NOMO-1 (cell line): ENCODE measurements around the gene C2orf76.

Experiments
- DNase-seq, 2 experiments: peaks; one replicate each; lab custom pipeline; 2025; ENCODE audit not compliant: unreplicated experiment in 2 of 2; lab: John Stamatoyannopoulos, UW

Gene C2orf76

DNA sequence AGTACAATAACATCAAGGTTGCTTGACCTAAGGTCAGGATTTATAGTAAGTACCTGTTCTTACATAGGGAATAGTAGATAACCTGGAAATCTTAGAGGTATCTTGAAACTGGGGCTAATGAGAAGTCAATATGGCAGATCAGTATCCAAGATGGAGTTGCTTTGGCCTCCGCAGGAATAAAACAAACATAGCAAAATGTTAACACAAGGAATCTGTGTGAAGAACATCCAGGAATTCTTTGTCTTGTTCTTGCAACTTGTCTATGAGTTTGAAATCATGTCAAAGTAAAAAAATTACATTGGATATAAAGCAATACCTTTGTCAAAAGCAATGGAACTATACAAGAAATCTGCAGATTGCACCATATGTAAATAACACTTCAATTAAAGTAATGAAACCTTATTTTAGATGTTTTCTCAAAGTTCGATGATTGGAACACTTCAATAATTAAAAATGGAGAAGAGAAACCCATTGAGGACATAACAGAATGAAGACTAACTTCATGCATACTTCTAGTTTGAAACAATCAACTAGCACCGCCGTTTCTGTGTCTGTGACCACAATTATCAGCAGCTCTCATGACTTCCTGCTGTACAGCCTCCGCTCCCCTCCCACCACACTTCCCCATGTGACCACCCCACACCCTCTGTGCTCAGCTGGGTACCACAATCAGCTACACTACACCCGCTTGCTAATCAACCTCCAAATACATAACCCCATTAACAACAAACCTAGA, 27.6 kb downstream of the C2orf76 start:
- peak; percentile 67 to 69 for DNase-seq

DNA sequence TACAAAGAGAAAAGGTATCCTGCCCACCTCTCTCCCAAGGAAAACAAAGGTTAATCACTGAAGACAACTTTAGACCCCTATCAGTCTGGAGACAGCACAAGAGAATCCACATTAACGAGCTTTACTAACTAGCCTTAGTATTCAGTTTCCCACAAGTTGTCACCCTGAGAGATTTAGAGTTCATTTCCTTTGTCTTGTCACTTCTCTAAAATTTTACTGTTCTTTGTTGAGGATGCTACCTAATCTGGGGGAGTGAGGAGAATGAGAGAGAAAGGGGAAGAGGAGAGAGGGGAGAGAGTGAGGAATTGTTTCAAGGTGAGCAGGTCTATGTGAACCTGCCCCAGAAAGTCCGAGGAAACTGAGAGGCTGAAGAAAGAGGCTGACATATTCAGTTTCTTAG, 28.4 kb downstream of the C2orf76 start:
- peak; percentile 36 to 65 for DNase-seq

DNA sequence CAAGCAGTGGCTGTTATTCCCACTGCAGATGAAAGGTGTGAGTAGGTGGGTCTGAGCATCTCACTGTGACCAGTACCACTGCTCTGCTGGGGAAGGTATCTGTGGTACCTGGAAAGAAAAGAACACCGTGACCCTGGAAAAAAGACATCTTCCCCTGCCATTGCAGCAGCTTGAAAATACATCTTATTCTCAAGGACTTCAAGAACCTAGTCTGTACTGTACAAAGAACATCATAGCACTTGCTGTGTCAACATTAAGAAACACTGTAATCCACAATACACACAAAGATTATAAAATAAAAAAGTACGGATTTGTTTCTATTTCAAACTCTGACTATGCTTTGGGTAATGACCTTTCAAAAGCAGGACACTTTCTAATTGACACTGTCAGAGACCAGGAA, 28.9 kb downstream of the C2orf76 start:
- DNase-seq: no peak

DNA sequence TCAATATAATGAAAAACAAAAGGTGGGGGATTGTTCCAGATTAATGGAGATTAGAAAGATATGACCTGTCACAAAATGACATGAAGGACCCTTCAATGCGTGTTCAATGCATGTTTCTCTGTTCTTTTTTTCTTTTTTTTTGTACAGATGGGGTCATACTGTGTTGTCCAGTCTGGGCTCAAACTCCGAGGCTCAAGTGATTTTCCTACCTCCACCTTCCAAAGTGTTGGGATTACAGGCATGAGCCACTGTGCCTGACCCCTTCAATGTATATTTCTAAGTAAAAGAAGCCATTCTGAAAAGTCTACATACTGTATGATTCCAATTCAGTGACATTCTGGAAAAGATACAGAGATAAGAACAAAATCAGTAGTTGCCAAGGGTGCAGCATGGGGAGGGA, 32.8 kb downstream of the C2orf76 start:
- DNase-seq: no peak

DNA sequence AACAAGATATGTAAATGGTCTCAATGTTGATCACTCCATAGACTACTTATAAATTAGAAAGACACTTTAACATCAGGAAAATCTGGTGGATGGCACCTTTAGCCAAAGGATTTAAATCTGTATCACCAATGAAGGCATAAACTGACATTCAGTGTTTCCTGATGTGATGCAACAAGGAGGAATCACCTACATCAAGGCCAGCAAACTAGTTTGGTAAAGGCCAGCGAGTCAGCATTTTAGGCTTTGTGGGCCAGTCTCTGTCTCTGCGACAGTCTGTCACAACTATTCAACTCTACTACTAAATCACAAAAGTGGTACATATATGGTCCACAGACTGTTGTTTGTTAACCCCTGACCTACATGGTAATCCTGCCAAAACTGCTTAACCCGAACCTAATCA, 33.3 kb downstream of the C2orf76 start:
- peak; percentile 10 to 24 for DNase-seq

GRCh38 chr2:119332953-119333352, 33.7 kb downstream of the C2orf76 start:
- DNase-seq: no peak

DNA sequence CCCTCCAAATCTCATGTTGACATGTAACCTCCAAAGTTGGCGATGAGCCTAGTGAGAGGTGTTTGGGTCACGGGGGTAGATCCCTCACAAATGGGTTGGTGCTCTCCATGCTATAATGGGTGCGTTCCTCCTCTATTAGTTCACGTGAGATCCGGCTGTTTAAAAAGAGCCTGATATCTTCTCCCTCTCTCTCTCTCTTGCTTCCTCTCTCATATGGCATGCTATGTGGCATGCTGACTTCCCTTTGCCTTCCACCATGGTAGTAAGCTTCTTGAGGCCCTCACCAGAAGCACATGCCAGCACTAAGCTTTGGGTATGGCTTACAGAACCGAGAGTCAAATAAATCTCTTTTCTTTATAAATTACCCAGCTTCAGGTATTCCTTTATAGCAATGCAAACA, 39.2 kb downstream of the C2orf76 start:
- DNase-seq: no peak

- peak; percentile 67 to 95 for DNase-seq
Measured at GRCh38 chr2:119326938-119327337, 39.7 kb downstream of the C2orf76 start.

GRCh38 chr2:119324685-119325270, 41.9 kb downstream of the C2orf76 start:
- DNase-seq: no peak

DNA sequence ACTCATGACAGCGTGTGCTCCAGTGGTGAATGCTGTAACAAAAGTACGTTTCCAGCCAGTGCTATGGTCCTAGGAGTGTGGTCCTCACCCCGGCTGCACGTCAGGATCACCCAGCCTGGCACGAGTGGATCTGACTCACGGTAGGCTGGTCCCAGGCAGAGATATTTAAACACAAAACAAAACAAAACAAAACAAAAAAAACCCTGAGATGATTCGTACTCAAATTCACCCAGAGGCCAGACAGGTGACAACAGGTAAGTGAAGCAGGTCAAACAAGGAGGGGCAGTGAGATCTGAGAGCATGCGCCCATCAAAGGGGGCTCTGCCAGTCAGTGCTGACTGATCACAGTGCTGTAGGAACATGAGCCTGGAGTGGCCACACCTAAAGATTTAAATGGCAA, 43.2 kb downstream of the C2orf76 start:
- DNase-seq: no peak

DNA sequence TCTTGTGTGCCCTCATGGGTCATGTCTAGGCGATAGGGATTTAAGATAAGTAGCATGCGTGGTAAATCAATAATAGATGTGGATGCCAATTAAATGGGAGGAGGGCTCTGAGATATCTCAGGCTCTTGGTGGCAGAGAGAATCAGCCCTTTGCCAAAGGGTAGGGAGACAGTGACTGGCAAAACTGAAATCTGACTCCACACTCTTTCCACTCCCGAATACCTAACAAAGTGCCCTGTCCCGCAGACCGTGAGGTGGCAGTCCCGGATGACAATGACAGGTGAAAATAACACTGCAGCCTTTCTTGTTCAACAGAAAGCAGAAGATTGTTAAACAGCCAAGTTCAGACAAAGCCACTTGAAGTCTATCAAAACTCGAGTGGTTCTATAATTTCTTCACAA, 47.0 kb downstream of the C2orf76 start:
- DNase-seq: no peak

GRCh38 chr2:119317554-119317953, 49.1 kb downstream of the C2orf76 start:
- DNase-seq: no peak

- DNase-seq: no peak
Measured at GRCh38 chr2:119316066-119316465, 50.6 kb downstream of the C2orf76 start.

DNA sequence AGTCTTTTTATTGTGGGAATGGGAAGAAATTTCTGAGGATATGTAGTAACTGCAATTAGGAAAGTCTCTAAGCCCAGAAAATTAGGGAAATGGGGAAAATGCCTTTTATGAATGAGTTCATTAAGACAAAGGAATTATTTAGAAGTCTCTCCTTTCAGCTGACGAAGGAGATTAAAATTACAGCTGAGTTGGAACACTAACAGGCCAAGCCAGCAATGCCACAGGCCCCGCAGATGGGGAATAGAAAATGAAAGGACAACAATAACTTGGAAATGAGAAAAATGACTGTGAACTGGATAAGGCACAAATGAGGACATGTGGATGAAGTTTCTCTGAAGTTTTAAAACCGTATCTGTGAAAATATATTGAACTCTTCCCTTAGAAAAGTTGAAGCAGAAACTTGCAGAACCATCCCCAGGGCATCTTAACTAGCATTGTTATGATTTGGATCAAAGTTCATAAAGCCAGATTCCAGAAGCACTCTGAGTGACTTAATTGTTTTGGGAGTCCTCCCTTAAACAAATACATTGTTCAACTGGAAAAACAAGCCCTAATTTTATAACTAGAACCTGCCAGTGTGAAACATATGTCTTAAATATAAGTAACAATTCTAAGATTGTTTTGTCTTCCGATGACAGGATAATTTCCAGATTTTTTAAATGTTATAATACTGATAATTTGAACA, 51.3 kb downstream of the C2orf76 start:
- no peak for DNase-seq

DNA sequence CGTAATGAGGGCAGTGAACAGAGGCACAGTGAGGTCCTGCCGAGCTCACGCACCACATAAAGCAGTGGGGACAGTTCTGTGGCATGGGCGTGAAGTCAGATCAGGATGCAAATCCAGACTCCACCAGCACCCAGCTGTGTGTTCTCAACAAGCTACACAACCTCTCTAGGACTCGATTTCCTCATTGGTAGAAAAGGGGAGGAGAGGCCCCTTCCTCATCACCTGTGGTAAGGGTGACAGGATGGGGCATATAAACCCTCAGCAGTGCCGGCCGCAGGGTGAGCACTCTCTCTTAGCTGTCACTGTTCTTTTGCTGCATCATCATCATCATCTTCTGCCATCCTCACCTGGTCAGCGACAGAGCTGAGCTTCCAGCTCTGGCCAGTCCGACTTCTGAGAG, 54.8 kb downstream of the C2orf76 start:
- DNase-seq: no peak

GRCh38 chr2:119311371-119311770, 55.3 kb downstream of the C2orf76 start:
- DNase-seq: no peak

- no peak for DNase-seq
Measured at GRCh38 chr2:119308793-119309330, 57.8 kb downstream of the C2orf76 start.

DNA sequence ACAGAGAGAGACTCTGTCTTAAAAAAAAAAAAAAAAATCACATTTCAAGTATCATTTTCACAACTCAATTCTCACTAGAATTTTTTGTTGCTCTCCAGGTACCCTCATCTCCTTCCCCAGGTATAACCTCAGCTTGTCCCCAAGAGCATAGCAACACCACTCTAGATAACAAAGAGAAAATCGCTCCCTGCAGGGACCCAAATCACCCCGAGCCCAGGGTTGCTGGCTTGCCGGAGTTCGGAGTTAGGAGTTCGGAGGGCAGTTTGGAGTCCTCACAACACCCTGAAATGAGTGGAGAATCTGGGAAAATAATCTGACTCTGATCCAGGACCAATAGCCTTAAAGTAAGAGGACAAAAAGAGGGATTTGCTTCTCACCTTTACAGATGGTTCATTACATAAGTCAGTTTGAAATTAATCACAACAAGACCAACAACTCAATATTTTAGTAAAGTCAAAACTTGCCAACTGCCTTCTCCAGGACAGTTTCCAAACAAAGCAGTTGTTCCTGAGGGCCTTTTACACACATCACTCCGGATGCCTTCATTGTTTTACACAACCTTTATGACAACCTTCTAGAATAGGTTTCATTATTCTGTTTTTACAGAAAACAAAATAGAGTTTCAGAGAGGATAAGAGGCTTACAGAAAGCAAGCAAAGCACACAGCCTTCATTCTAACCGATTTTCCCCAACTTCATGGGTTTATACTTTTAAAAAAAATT, 59.1 kb downstream of the C2orf76 start:
- DNase-seq: no peak

DNA sequence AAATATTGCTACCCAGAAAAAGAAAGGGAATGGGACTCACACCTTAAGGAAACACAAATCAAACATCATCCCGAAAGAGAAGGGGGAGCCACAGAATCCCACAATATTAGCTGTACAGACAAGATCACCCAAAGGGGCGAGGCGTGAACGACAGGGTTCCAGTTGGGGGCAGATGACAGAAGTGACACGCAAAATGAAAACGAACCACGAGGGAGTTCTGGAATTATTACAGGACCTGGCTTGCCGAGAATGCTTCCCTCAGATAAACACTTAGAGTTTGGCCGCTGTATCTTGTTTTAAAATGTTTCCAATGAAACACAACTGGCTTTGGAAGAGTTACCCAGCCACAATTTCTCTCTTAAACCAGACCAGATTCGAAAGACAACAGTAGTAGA, 60.4 kb downstream of the C2orf76 start:
- no peak for DNase-seq

DNA sequence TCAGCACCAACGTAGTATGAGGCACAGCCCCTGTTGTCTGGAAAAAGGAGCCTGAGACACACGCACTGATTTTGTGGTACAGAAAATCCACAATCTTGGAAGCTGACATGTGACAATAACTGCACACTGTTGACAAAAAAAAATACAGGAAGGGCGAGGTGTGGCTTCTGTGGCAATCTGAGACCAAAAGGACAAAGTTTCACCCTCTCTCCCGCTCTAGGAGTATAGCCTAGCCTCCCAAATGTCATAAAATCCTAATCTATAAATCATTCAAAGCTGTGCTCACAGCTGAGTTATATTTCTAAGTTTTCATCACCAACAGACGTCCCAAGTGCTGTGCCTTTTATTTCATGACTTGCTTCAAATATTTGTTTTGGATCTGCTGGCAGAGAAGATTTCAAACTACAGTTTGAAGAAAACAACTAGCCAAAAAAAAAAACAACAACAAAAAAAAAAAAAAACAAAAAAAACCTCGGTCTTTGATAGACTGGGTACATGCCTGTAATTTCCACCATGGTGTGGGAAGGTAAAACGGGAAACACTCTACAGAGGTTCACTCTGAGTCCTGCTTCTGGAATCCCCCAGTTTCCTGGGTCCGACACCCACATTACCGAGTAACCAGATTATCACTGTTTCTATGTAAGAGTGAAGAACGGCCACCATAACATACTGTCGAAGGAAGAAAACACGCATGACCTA, 61.0 kb downstream of the C2orf76 start:
- no peak for DNase-seq

DNA sequence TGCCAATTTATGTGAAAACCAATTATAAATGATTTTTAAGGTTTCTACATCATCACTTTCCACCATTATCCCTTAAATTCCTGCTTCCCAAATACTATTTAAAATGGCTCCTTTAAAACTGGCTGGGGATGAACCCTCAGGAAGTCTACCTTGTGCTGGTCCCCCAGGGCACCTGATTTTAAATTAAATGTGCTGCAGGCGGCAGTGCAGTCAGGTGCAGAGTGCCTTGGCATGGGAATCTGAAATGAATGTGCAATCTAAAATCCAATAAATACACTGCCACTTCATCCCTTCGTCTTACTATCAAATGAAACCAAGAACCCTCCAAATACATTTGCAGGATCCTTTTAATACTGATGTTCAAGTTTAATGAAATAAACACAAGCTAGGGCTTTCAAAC, 61.8 kb downstream of the C2orf76 start:
- DNase-seq: no peak
